ENCODE data around the gene ME3.

The ME3 gene

DNA sequence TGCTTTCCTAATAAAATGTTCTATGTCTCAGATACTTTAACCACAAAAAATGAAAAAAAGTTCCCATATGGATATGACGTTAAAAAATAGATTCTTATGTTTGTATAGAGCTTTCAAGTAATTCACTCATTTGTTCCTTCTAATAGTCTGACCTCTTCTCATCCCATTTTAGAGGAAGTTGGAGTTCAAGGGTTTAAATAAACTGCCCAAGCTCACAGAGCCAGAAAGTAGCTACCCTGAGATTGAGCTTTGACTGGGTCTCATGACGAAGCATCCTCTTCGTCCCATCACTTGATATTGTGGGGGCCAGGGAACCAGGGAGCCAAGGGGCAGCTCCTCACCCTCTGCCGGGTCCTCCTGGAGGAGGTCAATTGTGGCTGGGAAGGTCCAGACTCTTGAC, 181.4 kb downstream of the ME3 start:
- no peak for TF ChIP-seq CTCF (IDR thresholded peaks at IDR 0.05; ENCODE audit: insufficient read depth, low read length, missing control alignments)
- POLR2A ChIA-PET: no interaction called here
- H3K4me3 ChIP-seq (ENCODE audit: low read depth, low read length): no peak overlapping the region
- CTCF ChIA-PET: no interaction called here
- DNase-seq (ENCODE audit: low read depth, low spot score): no peak

DNA sequence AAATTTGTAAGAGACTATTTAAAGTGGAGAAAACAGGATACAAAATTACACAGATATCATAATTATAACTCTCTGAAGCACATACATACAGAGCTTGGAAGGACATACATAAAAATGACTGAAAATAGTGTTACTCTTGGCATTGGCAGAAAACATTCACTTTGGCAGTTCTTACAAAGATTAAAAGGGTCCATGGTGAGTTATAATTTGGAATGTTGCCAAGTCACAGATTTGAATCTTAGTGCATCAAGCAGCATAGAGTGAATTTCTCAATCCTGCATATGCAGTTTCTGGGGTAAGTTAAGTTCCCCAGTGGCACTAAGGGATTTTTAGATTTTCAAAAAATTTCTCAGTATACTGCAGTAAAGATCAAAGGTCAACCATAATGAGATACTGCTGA, 181.8 kb downstream of the ME3 start:
- TF ChIP-seq CTCF (IDR thresholded peaks at IDR 0.05; ENCODE audit: insufficient read depth, low read length, missing control alignments): no peak
- ChIA-PET CTCF (no interaction called here), POLR2A (no interaction called here)
- DNase-seq (ENCODE audit: low read depth, low spot score): no peak
- H3K4me3 ChIP-seq (ENCODE audit: low read depth, low read length): no peak overlapping the region

DNA sequence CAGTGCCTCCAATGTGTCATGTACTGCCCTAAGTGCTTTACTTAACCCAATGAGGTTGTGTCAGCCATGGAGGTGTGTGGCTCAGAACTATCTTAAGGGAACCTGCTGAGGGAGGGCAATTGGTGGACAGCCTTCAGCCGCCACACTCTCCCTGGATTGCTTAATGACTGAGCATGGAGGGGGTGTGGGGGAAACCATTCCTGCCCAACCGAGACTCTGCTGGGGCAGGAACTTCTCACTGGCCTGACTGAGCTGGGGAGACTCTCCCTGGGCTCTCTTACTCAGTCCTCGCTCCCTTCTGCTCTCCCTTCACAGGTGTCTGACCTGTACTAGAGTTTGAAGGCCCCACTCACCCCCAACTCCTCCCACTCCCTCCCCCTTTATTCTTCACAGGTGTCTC, 183.0 kb downstream of the ME3 start:
- no peak overlapping the region for H3K4me3 ChIP-seq (ENCODE audit: low read depth, low read length)
- TF ChIP-seq CTCF (IDR thresholded peaks at IDR 0.05; ENCODE audit: insufficient read depth, low read length, missing control alignments): no peak
- CTCF ChIA-PET: no interaction called here
- POLR2A ChIA-PET: no interaction called here
- no peak for DNase-seq (ENCODE audit: low read depth, low spot score)

DNA sequence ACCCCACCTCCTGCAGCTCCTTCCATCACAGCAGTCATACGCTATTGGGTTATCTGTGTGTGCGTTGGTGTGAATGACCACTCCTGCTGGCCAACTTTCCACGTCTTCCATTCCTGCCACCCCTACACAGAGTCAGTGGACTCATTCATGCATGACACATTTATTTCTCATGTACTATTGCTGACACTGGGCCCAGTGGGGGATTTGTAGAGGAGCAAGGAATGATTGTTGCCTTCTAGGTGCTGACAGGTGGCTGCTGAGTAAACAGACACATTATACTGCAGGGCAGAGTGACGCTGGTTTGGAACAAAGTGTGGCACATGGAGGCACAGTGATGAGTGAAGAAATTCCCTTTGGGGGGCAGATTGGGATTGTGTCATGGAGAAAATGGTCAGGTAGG, 183.9 kb downstream of the ME3 start:
- DNase-seq (ENCODE audit: low read depth, low spot score): no peak
- POLR2A ChIA-PET: no interaction called here
- TF ChIP-seq CTCF (IDR thresholded peaks at IDR 0.05; ENCODE audit: insufficient read depth, low read length, missing control alignments): no peak
- CTCF ChIA-PET: no interaction called here
- no peak overlapping the region for H3K4me3 ChIP-seq (ENCODE audit: low read depth, low read length)

GRCh38 chr11:86487671-86488070, 184.7 kb downstream of the ME3 start:
- DNase-seq (ENCODE audit: low read depth, low spot score): no peak
- TF ChIP-seq CTCF (IDR thresholded peaks at IDR 0.05; ENCODE audit: insufficient read depth, low read length, missing control alignments): no peak
- ChIA-PET POLR2A (no interaction called here), CTCF (no interaction called here)
- H3K4me3 ChIP-seq (ENCODE audit: low read depth, low read length): no peak overlapping the region

GRCh38 chr11:86486261-86487030, 186.0 kb downstream of the ME3 start:
- no peak for DNase-seq (ENCODE audit: low read depth, low spot score)
- no peak for TF ChIP-seq CTCF (IDR thresholded peaks at IDR 0.05; ENCODE audit: insufficient read depth, low read length, missing control alignments)
- CTCF ChIA-PET: interaction anchor here (1.8 to 2.8 kb wide), 2 partner anchors 11 to 331 kb away, joined by 6 to 9 read pairs; no protein-coding TSS in a partner anchor
- H3K4me3 ChIP-seq (ENCODE audit: low read depth, low read length): no peak overlapping the region
- POLR2A ChIA-PET: no interaction called here

Data from AG04449 (cell line).